ENCODE data around the gene SYNGR3.
"Not testable (repeated sequence)": the region's sequence is repeated elsewhere in the genome, so short reads cannot be mapped to it uniquely, and the experiment has no call there.

The SYNGR3 gene

GRCh38 chr16:1959269-1960039 is 30.3 kb upstream of the SYNGR3 start, which contains the start of gene NDUFB10:
TSS of gene NDUFB10 (plus strand) at chr16:1959538. CDS start at chr16:1959625, 87 bp downstream.
- peak; percentile 85 for DNase-seq

DNA sequence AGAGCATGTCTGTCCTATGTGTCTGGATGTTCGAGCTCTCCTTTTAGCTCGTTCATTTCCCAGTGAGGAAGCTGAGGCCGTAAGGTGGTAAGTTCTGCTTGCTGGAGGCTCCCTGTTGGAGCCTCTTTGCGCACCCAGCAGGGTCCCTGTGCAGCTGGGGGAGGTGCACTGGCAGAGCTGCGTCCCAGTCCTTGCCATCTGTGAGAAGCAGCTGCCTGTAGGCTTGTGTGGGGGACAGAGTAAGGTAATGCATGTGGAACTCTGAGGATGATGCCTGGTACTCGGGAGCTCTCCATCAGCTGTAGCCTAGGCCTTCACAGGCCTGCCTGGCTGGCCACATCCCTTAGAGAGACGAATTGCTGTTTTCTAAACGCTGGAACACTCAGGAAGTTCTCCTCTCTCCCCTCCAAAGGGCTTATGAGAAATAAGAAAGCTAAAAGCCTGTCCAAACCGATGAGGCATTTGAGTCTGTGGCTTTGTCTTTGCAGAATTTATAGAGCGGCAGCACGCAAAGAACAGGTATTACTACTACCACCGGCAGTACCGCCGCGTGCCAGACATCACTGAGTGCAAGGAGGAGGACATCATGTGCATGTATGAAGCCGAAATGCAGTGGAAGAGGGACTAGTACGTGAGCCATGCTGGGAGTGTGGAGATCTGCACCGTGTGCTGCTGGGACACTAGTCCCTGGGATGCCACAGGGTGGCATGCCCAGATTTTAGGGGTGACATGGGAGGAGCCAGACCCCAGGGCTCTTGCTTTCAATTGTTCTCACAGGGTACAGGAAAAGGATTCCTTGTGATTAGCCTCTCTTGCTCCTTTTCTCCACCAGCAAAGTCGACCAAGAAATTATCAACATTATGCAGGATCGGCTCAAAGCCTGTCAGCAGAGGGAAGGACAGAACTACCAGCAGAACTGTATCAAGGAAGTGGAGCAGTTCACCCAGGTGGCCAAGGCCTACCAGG is 28.8 kb upstream of the SYNGR3 start:
- peak; percentile 28 for DNase-seq

DNA sequence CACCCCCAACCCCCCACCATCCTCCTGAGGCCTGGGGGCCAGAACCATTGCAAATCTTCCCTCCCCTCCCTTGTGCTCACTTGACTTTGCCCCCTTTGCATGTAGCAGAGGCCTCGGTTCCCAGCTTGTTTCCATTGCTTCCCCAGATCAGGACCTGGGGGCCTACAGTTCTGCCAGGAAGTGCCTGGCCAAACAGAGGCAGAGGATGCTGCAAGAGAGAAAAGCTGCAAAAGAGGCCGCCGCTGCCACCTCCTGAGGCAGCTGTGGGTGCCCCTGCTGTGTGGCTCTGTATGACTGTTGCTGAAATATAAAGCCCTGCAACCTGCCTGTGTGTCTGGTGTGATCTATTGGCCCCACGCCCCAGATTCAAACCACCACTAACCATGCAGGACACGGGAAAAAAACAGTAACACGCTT is 28.1 kb upstream of the SYNGR3 start:
- DNase-seq, result no peak

DNA sequence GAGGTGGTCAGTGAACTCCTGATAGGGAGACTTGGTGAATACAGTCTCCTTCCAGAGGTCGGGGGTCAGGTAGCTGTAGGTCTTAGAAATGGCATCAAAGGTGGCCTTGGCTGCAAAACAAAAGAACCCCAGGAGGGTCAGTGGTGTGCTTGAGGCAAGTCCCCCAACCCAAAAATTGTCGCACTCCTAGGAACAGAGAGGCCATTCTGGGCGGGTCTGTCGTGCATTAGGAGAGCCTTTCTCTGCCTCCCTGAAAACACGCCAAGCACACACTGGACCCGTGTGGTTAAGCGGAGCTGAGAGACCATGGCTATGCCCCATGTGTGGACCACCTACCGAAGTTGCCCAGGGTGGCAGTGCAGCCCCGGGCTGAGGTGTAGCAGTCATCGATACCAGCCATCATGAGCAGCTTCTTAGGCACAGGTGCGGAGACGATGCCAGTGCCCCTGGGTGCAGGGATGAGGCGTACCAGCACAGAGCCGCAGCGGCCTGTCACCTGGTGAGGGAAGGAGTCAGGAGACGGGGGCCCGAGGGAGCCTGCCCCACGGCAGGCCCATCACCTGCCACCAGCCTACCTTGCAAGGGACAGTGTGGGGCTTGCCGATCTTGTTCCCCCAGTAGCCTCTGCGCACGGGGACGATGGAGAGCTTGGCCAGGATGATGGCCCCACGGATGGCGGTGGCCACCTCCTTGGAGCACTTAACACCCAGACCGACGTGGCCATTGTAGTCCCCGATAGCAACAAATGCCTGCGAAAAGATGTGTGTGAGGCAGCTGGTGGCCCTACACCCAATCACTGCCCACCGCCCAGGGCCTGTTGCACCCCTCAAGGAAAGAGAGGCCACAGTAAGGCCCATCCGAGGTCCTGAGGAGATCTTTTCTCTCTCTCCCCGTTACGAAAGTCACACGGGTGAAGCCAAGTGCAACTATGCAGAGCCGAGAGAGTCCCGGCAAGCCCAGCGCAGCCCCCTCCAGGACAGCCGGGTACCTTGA is 27.3 kb upstream of the SYNGR3 start:
- DNase-seq, result not testable (repeated sequence)

DNA sequence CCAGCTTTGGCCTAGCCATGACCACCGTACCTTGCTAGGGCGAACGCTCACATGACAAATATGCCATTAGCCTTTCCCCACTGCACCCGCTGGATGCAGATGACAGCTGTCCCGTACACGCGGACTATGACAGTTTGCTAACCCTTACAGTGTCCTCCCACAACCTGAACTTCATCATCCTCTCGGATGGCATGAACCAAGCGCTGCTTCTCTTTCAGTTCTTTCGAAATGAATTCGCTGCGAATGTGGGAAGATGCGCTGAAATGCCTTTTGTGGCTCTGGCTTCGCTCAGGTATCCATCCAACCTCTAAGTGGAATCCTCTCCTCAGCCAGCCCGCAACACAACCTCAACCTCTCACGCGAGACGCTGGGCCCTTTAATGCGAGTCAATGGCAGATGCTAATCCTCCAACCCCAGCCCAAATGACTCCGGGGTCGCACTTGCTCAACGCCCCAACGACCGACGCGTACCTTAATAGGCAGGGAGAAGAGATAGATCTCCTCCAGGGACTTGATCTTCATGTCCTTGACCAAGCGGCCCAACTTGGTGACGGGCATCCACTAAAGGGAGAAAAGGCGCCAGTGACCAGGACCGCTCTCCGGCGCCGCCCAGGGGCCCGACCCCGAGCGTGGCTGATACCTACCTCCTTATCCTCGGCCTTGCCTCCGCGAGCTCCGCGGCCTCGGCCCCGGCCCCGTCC is 25.8 kb upstream of the SYNGR3 start:
- peak; percentile 48 for DNase-seq

- DNase-seq, result peak; percentile 98
Observed at GRCh38 chr16:1964506-1965395, 25.0 kb upstream of the SYNGR3 start, which contains the start of gene RPS2. TSS of gene RPS2 (minus strand) at chr16:1964826. CDS start at chr16:1964625, 201 bp downstream.

DNA sequence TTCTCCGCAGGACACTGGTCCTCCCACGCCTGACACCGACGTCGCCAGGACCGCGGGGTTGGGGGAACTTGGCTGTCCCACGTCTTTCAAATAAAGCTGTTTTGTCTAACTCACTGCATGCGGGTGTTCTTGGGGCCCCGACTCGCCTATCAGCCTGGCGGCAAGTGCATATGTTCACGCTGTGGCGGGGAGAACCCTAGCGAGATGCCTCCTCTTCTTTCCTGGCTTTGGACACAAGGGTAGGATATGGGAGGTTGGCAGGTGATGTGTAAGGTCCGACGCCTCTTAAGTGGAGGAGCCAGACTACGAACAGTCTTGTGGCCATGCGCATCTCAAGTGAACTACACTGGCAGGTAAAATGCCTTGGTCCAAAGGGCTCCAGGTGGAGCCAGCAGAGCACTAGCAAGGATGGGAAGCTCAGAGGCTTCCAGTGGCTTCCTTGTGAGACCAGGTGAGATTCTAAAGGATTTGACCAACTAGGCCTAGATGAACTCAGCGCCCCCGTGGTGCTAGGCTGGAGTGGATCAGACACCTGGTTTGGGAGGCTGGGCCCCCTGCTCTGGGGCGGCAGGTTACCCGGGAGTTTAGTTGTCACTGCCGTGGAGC is 24.3 kb upstream of the SYNGR3 start:
- no peak for DNase-seq

DNA sequence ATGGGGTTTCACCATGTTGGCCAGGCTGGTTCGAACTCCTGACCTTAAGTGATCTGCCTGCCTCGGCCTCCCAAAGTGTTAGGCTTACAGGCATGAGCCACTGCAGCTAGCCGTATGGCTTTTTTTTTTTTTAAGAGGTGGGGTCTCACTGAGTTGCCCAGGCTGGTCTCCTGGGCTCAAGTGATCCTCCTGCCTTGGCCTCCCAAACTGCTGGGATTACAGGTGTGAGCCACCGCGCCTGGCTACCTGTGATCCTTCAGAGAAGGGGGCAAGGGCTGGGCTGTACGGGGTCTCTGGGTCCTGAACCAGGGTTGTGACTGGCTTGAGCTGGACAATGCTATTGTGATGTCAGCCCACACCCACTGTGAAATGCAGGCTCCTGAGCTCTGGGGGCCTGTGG is 23.3 kb upstream of the SYNGR3 start, which contains the start of gene RNF151:
TSS of gene RNF151 (plus strand) at position 397 of the 400 bp plus-strand sequence. CDS start 26 bp downstream, outside the sequence.
- no peak for DNase-seq

GRCh38 chr16:1968146-1968953 is 21.4 kb upstream of the SYNGR3 start:
- no peak for DNase-seq

DNA sequence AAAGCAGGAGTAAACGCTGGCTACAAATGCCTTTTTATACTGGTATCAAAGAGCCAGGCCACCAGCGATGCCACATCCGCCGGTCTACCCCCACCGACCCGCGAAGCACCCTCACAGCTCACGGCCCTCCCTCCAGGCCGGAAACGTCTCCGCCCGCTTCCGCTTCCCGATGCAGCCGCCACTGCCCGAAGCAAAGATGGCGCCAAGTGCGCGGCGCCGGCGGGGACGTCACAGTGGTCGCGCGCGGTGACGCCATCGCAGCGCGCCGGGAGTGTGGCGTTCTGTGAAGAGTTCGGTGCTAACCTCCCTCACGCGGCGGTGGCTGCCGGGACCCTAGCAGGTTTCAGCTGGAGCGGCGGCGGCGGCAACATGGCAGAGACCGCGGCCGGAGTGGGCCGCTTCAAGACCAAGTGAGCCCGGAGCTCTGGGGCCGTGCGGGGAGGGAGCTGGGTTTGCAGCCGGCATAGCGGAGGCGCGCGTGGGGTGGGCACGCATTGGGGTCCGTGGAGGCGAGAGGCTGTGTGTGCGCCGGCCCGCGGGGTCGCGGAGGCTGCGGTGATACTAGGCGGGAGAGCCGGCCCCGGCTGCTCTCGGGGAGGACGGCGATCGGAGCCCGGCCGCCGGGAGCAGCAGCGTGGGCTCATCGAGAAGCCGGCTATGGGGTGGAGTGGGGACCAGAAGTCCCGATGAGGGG is 17.8 kb upstream of the SYNGR3 start, which contains the start of gene TBL3:
TSS of gene TBL3 (plus strand) at position 258 of the 694 bp plus-strand sequence. CDS start at position 370, 112 bp downstream.
- peak; percentile 97 for DNase-seq

- no peak for DNase-seq
Observed at GRCh38 chr16:1972490-1972877, 17.3 kb upstream of the SYNGR3 start.

GRCh38 chr16:1973461-1974156 is 16.2 kb upstream of the SYNGR3 start:
- DNase-seq, result no peak

DNA sequence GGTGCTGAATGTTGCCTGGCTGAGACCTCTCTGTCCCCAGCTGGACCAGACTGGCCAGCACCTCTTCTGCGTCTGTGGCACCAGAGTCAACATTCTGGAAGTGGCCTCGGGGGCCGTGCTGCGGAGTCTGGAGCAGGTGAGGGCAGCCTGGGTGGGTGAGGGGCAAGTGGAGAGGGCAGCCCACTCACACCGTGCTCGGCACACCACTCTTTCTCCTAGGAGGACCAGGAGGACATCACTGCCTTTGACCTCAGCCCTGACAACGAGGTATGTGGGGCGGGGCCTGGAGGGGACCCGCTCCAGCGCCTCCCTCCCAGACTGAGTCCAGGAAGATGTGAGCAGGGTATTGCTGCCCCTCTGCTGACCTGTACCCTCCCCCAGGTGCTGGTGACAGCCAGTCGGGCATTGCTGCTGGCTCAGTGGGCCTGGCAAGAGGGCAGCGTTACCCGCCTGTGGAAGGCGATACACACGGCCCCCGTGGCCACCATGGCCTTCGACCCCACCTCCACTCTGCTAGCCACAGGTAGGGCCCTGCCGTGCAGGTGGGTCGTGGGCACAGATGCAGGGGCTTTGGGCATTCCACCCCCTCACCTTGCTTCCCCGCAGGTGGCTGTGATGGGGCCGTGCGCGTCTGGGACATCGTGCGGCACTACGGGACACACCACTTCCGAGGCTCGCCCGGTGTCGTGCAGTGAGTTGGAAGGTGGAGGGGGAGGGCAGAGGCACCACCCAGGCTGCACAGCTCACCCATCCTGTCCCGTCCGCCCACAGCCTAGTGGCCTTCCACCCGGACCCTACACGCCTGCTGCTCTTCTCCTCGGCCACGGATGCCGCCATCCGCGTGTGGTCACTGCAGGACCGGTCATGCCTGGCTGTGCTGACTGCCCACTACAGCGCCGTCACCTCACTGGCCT is 15.4 kb upstream of the SYNGR3 start:
- DNase-seq, result no peak

DNA sequence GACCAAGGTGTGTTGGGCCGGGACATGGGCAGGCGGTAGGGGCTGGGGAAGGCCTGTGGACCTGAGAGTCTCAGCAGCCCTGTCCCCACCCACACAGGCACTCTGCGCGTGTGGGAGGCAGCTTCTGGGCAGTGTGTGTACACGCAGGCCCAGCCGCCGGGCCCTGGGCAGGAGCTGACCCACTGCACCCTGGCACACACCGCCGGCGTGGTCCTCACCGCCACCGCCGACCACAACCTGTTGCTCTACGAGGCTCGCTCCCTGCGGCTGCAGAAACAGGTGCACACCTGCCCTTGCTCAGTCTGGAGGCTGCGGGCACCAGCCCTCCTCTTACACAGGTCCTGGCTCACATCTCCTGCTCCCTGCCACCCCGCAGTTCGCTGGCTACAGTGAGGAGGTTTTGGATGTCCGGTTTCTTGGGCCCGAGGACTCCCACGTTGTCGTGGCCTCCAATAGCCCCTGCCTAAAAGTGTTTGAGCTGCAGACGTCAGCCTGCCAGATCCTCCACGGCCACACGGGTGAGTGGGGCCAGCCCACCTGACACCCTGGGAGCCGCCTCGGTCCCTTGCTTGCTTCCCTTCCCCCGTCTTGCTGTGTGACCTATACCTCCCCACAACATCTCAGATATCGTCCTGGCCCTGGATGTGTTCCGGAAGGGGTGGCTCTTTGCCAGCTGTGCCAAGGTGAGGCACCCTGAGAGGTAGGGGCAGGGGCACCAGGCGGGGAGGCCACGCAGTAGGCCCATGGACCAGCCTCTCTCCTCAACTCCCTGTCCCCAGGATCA is 14.1 kb upstream of the SYNGR3 start:
- DNase-seq, result no peak

GRCh38 chr16:1976216-1976520 is 13.6 kb upstream of the SYNGR3 start:
- DNase-seq, result no peak

All from central memory CD4-positive, alpha-beta T cell (primary cell).